HepG2 (cell line): ENCODE data around the gene TRIP6. TPM values are rescaled to one million over a fixed set of nuclear protein-coding genes. Genes with fewer than 3 reads are reported as not detected.

Experiments
- ATRX ChIP-seq: sonication (generic); formaldehyde crosslinking; IDR thresholded peaks from 2 replicates; pipeline ENCODE4 v1.4.0; 2020; ENCODE audit warnings: missing genetic modification reagents, borderline replicate concordance
- CC2D1A ChIP-seq: sonication (generic); formaldehyde crosslinking; IDR thresholded peaks from 2 replicates; pipeline ENCODE4 v1.8.1; 2023; ENCODE audit warnings: mild to moderate bottlenecking, missing genetic modification reagents
- CEBPB ChIP-seq: IDR thresholded peaks from 2 replicates; pipeline ENCODE4 v1.6.1; 2011; ENCODE audit warnings: low read depth, low read length, improper control_type of control experiment, borderline replicate concordance
- ELF3 ChIP-seq: IDR thresholded peaks from 2 replicates; pipeline ENCODE4 v1.6.1; 2016; ENCODE audit warnings: missing genetic modification reagents, missing compliant biosample characterization
- IRF2 ChIP-seq: IDR thresholded peaks from 2 replicates; pipeline ENCODE4 v1.6.1; 2018; ENCODE audit warnings: missing genetic modification reagents, missing compliant biosample characterization
- KAT2B ChIP-seq: fragments of 150-350 bp; IDR thresholded peaks from 2 replicates; pipeline ENCODE4 v1.6.1; 2014; ENCODE audit warnings: low read depth, low read length, borderline replicate concordance
- MZF1 ChIP-seq: sonication (generic); formaldehyde crosslinking; IDR thresholded peaks from 2 replicates; pipeline ENCODE4 v1.8.1; 2023; ENCODE audit warnings: mild to moderate bottlenecking, missing genetic modification reagents, borderline replicate concordance
- NFYB ChIP-seq: sonication (generic); formaldehyde crosslinking; IDR thresholded peaks from 2 replicates; pipeline ENCODE4 v1.4.0; 2020; ENCODE audit warnings: missing genetic modification reagents
- RAD21 ChIP-seq: fragments of 450-650 bp; formaldehyde crosslinking; IDR thresholded peaks from 2 replicates; pipeline ENCODE4 v1.5.0; 2020; ENCODE audit warnings: mild to moderate bottlenecking
- RFXAP ChIP-seq: sonication (generic); formaldehyde crosslinking; IDR thresholded peaks from 2 replicates; pipeline ENCODE4 v1.4.0; 2020; ENCODE audit warnings: missing genetic modification reagents, borderline replicate concordance
- TEF ChIP-seq: sonication (generic); formaldehyde crosslinking; IDR thresholded peaks from 2 replicates; pipeline ENCODE4 v1.5.0; 2020; ENCODE audit warnings: missing genetic modification reagents
- XRCC5 ChIP-seq: fragments of 200-400 bp; formaldehyde crosslinking; optimal IDR thresholded peaks from 2 replicates; pipeline ENCODE3; 2017; ENCODE audit warnings: mild to moderate bottlenecking, low read length
- ZNF10 ChIP-seq: sonication (generic); formaldehyde crosslinking; IDR thresholded peaks from 2 replicates; pipeline ENCODE4 v1.4.0; 2020; ENCODE audit warnings: mild to moderate bottlenecking, low read depth, missing genetic modification reagents, borderline replicate concordance
- ZNF235 ChIP-seq: sonication (generic); formaldehyde crosslinking; IDR thresholded peaks from 2 replicates; pipeline ENCODE4 v1.8.1; 2023; ENCODE audit warnings: mild to moderate bottlenecking, missing genetic modification reagents, borderline replicate concordance
- ZNF484 ChIP-seq: sonication (generic); formaldehyde crosslinking; IDR thresholded peaks from 2 replicates; pipeline ENCODE4 v1.5.1; 2020; ENCODE audit warnings: mild to moderate bottlenecking, low read depth, missing genetic modification reagents, borderline replicate concordance
- ZNF569 ChIP-seq: sonication (generic); formaldehyde crosslinking; IDR thresholded peaks from 2 replicates; pipeline ENCODE4 v1.5.0; 2020; ENCODE audit warnings: mild to moderate bottlenecking, missing genetic modification reagents, moderate library complexity, borderline replicate concordance
- polyA plus RNA-seq, 8 experiments: library from polyadenylated mRNA; depleted of rRNA in 3 of 8; stranded (reverse) in 7 of 8; unstranded in 1 of 8; fragments of >200 nt; fragmentation: Illumina TruSeq in 4 of 8; extraction: Trizol in 4 of 8; gene quantifications; 2 replicates each; pipeline versions ENCODE4 v1.2.1 to v1.2.3, GENCODE V29; 2011 to 2016; ENCODE audit warnings: low read depth in 4 of 8, missing spikeins in 1 of 8, mixed read lengths in 1 of 8; ENCODE audit not compliant: insufficient read depth in 1 of 8
- total RNA-seq, 5 experiments: library from RNA; depleted of rRNA; stranded (reverse); fragments of >200 nt; fragmentation: Illumina TruSeq; extraction: Trizol; gene quantifications; 2 replicates each; pipeline ENCODE4 v1.2.3, GENCODE V29; 2016; ENCODE audit warnings: low read depth in 1 of 5
- TF ChIP-seq, protein P1 (sequence below): IDR thresholded peaks from 2 replicates; pipeline ENCODE4 v1.6.1; 2016; ENCODE audit warnings: missing genetic modification reagents, missing compliant biosample characterization
- TF ChIP-seq, protein P2 (sequence below): sonication (generic); formaldehyde crosslinking; IDR thresholded peaks from 2 replicates; pipeline ENCODE4 v1.4.0; 2020; ENCODE audit warnings: missing genetic modification reagents, borderline replicate concordance
- TF ChIP-seq, protein P3 (sequence below): sonication (generic); formaldehyde crosslinking; IDR thresholded peaks from 2 replicates; pipeline ENCODE4 v1.5.0; 2020; ENCODE audit warnings: missing genetic modification reagents
- TF ChIP-seq, protein P4 (sequence below): sonication (generic); formaldehyde crosslinking; IDR thresholded peaks from 2 replicates; pipeline ENCODE4 v1.4.0; 2020; ENCODE audit warnings: mild to moderate bottlenecking, missing genetic modification reagents

TRIP6 gene
- total and polyA plus RNA-seq, 2 of the 13 experiments (the other 11 are each of a cell fraction or from before 2014, with no cell fraction given) = 0.34 to 0.38 TPM

DNA sequence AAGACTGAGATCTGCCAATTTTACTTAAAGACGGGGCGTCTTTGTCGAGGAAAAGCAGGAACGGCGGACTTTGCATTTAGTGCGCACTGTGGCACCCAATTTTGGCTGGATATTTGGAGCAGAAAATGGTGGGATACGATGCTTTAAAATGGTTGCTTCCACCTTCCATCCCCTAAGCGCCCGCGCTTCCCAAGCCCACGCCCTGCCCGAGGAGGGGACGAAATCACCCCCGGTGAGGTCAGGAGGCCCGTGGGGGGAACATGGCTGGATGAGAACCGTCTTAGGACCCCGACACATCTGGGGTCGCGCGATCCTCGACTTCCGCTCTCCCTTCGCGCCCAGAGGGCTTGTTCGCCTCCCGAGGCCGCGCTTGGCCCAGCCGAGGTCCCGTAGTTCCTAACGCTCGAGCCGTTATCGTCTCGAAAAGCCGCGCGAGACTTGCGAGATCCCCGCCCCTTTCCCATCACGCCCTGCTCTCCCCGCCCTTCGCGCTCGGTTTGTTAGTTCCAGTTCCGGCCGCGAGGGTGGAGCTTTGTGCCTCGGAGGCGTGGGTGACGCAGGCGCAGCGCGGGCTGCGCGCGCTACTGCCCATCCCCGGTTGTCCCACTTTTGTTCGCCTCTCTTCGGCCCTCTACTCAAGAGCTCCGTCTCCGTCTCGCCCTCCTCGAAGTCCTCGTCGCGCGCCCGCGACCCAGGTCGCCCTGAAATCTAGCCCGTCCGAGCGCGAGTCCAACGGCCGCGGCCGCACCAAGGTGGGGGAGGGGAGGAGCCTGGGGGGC, 7.6 kb downstream of the TRIP6 start, which contains the start of gene SRRT (continued):
- TF ChIP-seq, protein P1, sequence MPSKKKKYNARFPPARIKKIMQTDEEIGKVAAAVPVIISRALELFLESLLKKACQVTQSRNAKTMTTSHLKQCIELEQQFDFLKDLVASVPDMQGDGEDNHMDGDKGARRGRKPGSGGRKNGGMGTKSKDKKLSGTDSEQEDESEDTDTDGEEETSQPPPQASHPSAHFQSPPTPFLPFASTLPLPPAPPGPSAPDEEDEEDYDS (CRISPR knock-in tag) = peak; percentile 75
- TF ChIP-seq, protein P2, sequence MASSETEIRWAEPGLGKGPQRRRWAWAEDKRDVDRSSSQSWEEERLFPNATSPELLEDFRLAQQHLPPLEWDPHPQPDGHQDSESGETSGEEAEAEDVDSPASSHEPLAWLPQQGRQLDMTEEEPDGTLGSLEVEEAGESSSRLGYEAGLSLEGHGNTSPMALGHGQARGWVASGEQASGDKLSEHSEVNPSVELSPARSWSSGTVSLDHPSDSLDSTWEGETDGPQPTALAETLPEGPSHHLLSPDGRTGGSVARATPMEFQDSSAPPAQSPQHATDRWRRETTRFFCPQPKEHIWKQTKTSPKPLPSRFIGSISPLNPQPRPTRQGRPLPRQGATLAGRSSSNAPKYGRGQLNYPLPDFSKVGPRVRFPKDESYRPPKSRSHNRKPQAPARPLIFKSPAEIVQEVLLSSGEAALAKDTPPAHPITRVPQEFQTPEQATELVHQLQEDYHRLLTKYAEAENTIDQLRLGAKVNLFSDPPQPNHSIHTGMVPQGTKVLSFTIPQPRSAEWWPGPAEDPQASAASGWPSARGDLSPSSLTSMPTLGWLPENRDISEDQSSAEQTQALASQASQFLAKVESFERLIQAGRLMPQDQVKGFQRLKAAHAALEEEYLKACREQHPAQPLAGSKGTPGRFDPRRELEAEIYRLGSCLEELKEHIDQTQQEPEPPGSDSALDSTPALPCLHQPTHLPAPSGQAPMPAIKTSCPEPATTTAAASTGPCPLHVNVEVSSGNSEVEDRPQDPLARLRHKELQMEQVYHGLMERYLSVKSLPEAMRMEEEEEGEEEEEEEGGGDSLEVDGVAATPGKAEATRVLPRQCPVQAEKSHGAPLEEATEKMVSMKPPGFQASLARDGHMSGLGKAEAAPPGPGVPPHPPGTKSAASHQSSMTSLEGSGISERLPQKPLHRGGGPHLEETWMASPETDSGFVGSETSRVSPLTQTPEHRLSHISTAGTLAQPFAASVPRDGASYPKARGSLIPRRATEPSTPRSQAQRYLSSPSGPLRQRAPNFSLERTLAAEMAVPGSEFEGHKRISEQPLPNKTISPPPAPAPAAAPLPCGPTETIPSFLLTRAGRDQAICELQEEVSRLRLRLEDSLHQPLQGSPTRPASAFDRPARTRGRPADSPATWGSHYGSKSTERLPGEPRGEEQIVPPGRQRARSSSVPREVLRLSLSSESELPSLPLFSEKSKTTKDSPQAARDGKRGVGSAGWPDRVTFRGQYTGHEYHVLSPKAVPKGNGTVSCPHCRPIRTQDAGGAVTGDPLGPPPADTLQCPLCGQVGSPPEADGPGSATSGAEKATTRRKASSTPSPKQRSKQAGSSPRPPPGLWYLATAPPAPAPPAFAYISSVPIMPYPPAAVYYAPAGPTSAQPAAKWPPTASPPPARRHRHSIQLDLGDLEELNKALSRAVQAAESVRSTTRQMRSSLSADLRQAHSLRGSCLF (CRISPR knock-in tag) = no peak
- no peak for TF ChIP-seq MZF1 (CRISPR knock-in tag)
- peak; percentile 96 for TF ChIP-seq IRF2 (CRISPR knock-in tag)
- TF ChIP-seq RFXAP (CRISPR knock-in tag) = peak; percentile 49; the same call in 1 of the 2 replicates
- no peak for TF ChIP-seq TEF
- peak; percentile 85 for TF ChIP-seq ELF3 (CRISPR knock-in tag)
- no peak for TF ChIP-seq ZNF569 (CRISPR knock-in tag)
- no peak for TF ChIP-seq CEBPB
- no peak for TF ChIP-seq ATRX (CRISPR knock-in tag)
- TF ChIP-seq XRCC5 = no peak
- TF ChIP-seq ZNF235 (CRISPR knock-in tag) = no peak
- TF ChIP-seq, protein P3, sequence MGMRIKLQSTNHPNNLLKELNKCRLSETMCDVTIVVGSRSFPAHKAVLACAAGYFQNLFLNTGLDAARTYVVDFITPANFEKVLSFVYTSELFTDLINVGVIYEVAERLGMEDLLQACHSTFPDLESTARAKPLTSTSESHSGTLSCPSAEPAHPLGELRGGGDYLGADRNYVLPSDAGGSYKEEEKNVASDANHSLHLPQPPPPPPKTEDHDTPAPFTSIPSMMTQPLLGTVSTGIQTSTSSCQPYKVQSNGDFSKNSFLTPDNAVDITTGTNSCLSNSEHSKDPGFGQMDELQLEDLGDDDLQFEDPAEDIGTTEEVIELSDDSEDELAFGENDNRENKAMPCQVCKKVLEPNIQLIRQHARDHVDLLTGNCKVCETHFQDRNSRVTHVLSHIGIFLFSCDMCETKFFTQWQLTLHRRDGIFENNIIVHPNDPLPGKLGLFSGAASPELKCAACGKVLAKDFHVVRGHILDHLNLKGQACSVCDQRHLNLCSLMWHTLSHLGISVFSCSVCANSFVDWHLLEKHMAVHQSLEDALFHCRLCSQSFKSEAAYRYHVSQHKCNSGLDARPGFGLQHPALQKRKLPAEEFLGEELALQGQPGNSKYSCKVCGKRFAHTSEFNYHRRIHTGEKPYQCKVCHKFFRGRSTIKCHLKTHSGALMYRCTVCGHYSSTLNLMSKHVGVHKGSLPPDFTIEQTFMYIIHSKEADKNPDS = no peak
- no peak for TF ChIP-seq ZNF484 (CRISPR knock-in tag)
- TF ChIP-seq RAD21 (CRISPR knock-in tag) = no peak; the same call in 1 of the 2 replicates
- no peak for TF ChIP-seq CC2D1A (CRISPR knock-in tag)
- TF ChIP-seq NFYB = 0 out of 2 replicates have a peak, but pooled peaks have one; percentile 32
- no peak for TF ChIP-seq ZNF10 (CRISPR knock-in tag)
- TF ChIP-seq KAT2B = no peak
- TF ChIP-seq, protein P4, sequence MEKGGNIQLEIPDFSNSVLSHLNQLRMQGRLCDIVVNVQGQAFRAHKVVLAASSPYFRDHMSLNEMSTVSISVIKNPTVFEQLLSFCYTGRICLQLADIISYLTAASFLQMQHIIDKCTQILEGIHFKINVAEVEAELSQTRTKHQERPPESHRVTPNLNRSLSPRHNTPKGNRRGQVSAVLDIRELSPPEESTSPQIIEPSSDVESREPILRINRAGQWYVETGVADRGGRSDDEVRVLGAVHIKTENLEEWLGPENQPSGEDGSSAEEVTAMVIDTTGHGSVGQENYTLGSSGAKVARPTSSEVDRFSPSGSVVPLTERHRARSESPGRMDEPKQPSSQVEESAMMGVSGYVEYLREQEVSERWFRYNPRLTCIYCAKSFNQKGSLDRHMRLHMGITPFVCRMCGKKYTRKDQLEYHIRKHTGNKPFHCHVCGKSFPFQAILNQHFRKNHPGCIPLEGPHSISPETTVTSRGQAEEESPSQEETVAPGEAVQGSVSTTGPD (CRISPR knock-in tag) = no peak
